K562 (cell line): Measurements from ENCODE around the gene TTLL8. TPM values are rescaled to one million over a fixed set of nuclear protein-coding genes. Genes with fewer than 3 reads are reported as not detected.

Source experiments
- COPS2 ChIP-seq: fragments of 450-650 bp; conservative IDR thresholded peaks from 2 replicates; pipeline ENCODE4 v1.6.1; 2016; ENCODE audit warnings: mild to moderate bottlenecking, moderate library complexity
- CREB5 ChIP-seq: fragments of 250-450 bp; sonication (Bioruptor Pico); IDR thresholded peaks from 2 replicates; pipeline ENCODE4 v1.5.0; 2020; ENCODE audit warnings: mild to moderate bottlenecking
- ETS1 ChIP-seq: conservative IDR thresholded peaks from 2 replicates; pipeline ENCODE4 v1.6.1; 2011; ENCODE audit warnings: low read depth, mild to moderate bottlenecking, low read length; ENCODE audit not compliant: control insufficient read depth
- HMGN3 ChIP-seq: IDR thresholded peaks from 2 replicates; pipeline ENCODE4 v1.6.1; 2011; ENCODE audit warnings: borderline replicate concordance, low read depth, mild to moderate bottlenecking, mixed read lengths, low read length; ENCODE audit not compliant: insufficient read length; ENCODE audit errors: extremely low read depth
- LCOR ChIP-seq: sonication (generic); formaldehyde crosslinking; IDR thresholded peaks from 2 replicates; pipeline ENCODE4 v1.8.0; 2022; ENCODE audit warnings: mild to moderate bottlenecking, missing genetic modification reagents
- MIER1 ChIP-seq: fragments of 450-650 bp; IDR thresholded peaks from 2 replicates; pipeline ENCODE4 v1.6.1; 2016; ENCODE audit warnings: antibody characterized with exemption, mild to moderate bottlenecking, low read depth
- MTA3 ChIP-seq: fragments of 450-650 bp; formaldehyde crosslinking; IDR thresholded peaks from 2 replicates; pipeline ENCODE4 v1.6.1; 2017; ENCODE audit warnings: mild to moderate bottlenecking, borderline replicate concordance
- NCOA2 ChIP-seq, 2 experiments: fragments of 450-650 bp; IDR thresholded peaks; 2 replicates each; pipeline ENCODE4 v1.6.1; 2018; ENCODE audit warnings: mild to moderate bottlenecking in 2 of 2, moderate library complexity in 1 of 2; ENCODE audit not compliant: partially characterized antibody in 2 of 2
- NR1H2 ChIP-seq: sonication (generic); formaldehyde crosslinking; IDR thresholded peaks from 2 replicates; pipeline ENCODE4 v1.4.0; 2020; ENCODE audit warnings: mild to moderate bottlenecking, missing genetic modification reagents
- PHF20 ChIP-seq: fragments of 450-650 bp; IDR thresholded peaks from 2 replicates; pipeline ENCODE4 v1.6.1; 2018; ENCODE audit not compliant: partially characterized antibody
- POLR2B ChIP-seq: fragments of 450-650 bp; IDR thresholded peaks from 2 replicates; pipeline ENCODE4 v1.6.1; 2018; ENCODE audit warnings: low read depth; ENCODE audit not compliant: partially characterized antibody
- RBBP5 ChIP-seq: fragments of 200-600 bp; sonication (generic); IDR thresholded peaks from 2 replicates; pipeline ENCODE4 v1.6.1; 2012; ENCODE audit warnings: borderline replicate concordance, mild to moderate bottlenecking, low read length, control low read depth, inconsistent platforms; ENCODE audit not compliant: insufficient read depth, poor library complexity, severe bottlenecking
- SETDB1 ChIP-seq: IDR thresholded peaks from one replicate; pipeline ENCODE4 v1.6.1; 2012; ENCODE audit warnings: low read length, control low read depth, inconsistent platforms
- TBP ChIP-seq: optimal IDR thresholded peaks from 2 replicates; pipeline ENCODE3; 2011; ENCODE audit warnings: low read depth, low read length, improper control_type of control experiment
- TSC22D4 ChIP-seq: fragments of 450-650 bp; IDR thresholded peaks from 2 replicates; pipeline ENCODE4 v1.6.1; 2016; ENCODE audit warnings: missing genetic modification characterization, missing biosample characterization, control low read depth
- USF1 ChIP-seq: sonication (generic); formaldehyde crosslinking; IDR thresholded peaks from 2 replicates; pipeline ENCODE4 v1.9.0; 2022; ENCODE audit warnings: mild to moderate bottlenecking, missing genetic modification reagents
- ZFP36 ChIP-seq: fragments of 150-350 bp; IDR thresholded peaks from 2 replicates; pipeline ENCODE4 v1.6.1; 2018; ENCODE audit warnings: low read length, low read depth; ENCODE audit not compliant: partially characterized antibody
- ZNF175 ChIP-seq: fragments of 200-800 bp; sonication (Bioruptor generic); IDR thresholded peaks from 2 replicates; pipeline ENCODE4 v1.6.1; 2016; ENCODE audit warnings: low read depth, mild to moderate bottlenecking, missing genetic modification characterization, missing compliant biosample characterization
- ZNF280A ChIP-seq: fragments of 450-650 bp; IDR thresholded peaks from 2 replicates; pipeline ENCODE4 v1.6.1; 2018; ENCODE audit warnings: mild to moderate bottlenecking, low read depth; ENCODE audit not compliant: partially characterized antibody
- polyA plus RNA-seq, 8 experiments: library from polyadenylated mRNA; depleted of rRNA in 4 of 8; stranded (reverse) in 5 of 8; unstranded in 3 of 8; fragments of >200 nt; fragmentation: Nextera tagmentation in 2 of 8; fragmentation: Illumina TruSeq in 1 of 8; extraction: Ambion mirVana in 2 of 8; extraction: Trizol in 1 of 8; gene quantifications; 2 replicates each; pipeline versions ENCODE4 v1.2.1 to v1.2.3, GENCODE V29; 2011 to 2014; ENCODE audit warnings: inconsistent platforms in 1 of 8, missing spikeins in 1 of 8
- total RNA-seq, 7 experiments: library from RNA; depleted of rRNA in 6 of 7; stranded (reverse); fragments of >200 nt in 6 of 7; fragmentation: Illumina TruSeq in 2 of 7; extraction: Trizol in 2 of 7; gene quantifications; 2 replicates each; pipeline versions ENCODE4 v1.2.1 to v1.2.3, GENCODE V29; 2011 to 2021; ENCODE audit warnings: low replicate concordance in 1 of 7

The TTLL8 gene
- total and polyA plus RNA-seq, 9 of the 15 experiments (the other 6 are each of a cell fraction or from before 2014, with no cell fraction given) = not detected

- no peak for TF ChIP-seq TBP
- peak; percentile 59 for TF ChIP-seq POLR2B
- no peak for TF ChIP-seq NR1H2
- no peak for TF ChIP-seq USF1 (CRISPR knock-in tag)
- no peak for TF ChIP-seq ZFP36
- TF ChIP-seq MTA3 = 0 out of 2 replicates have a peak, but pooled peaks have one; percentile 34
- peak; percentile 75; the same call in 1 of the 2 replicates for TF ChIP-seq MIER1
- TF ChIP-seq ZNF280A = no peak
- no peak for TF ChIP-seq TSC22D4 (tag)
- no peak for TF ChIP-seq NCOA2 (IDR thresholded peaks at IDR 0.05; ENCODE audit: partially characterized antibody in 2 of 2)
- TF ChIP-seq CREB5 (CRISPR knock-in tag) = no peak
- TF ChIP-seq PHF20 = peak; percentile 93
- TF ChIP-seq ETS1 = no peak
- no peak for TF ChIP-seq COPS2
- TF ChIP-seq SETDB1 = no peak
- no peak for TF ChIP-seq HMGN3
- TF ChIP-seq RBBP5 = no peak
- no peak for TF ChIP-seq ZNF175 (CRISPR knock-in tag)
- no peak for TF ChIP-seq LCOR (CRISPR knock-in tag)
These were observed 82.3 kb downstream of the TTLL8 start (continued) for GRCh38 chr22:49975543-49976389.
